Esophagus muscularis mucosa (tissue), 4 donors: ENCODE results near the gene NFATC4. TPM values are rescaled to one million over a fixed set of nuclear protein-coding genes. Genes with fewer than 3 reads are reported as not detected.

Source experiments
- DNase-seq: peaks from one replicate; pipeline ENCODE4 v3.0.0-alpha.2; 2017; ENCODE audit errors: extremely low spot score
- H3K27ac ChIP-seq, 4 donors: fragments of 200-600 bp; sonication (generic); replicated peaks in 1 of 4; 1 replicate in 3 of 4; 2 replicates in 1 of 4; pipeline ENCODE4 v1.5.1; 2016 to 2019; ENCODE audit warnings: mild to moderate bottlenecking in 1 of 4
- H3K27me3 ChIP-seq, 4 donors: fragments of 200-600 bp; sonication (generic); one replicate each; pipeline versions ENCODE4 v1.5.1 to v1.6.0; 2016 to 2019
- H3K36me3 ChIP-seq, 4 donors: fragments of 200-600 bp; sonication (generic); one replicate each; pipeline ENCODE4 v1.5.1; 2016 to 2019
- H3K4me1 ChIP-seq, 4 donors: fragments of 200-600 bp; sonication (generic); one replicate each; pipeline ENCODE4 v1.5.1; 2016 to 2019
- H3K4me3 ChIP-seq, 4 donors: fragments of 200-600 bp; sonication (generic); 1 replicate in 2 of 4; 2 replicates in 2 of 4; pipeline ENCODE4 v1.5.1; 2016 to 2019; ENCODE audit warnings: mild to moderate bottlenecking in 4 of 4, moderate library complexity in 1 of 4
- H3K9me3 ChIP-seq, 4 donors: fragments of 200-600 bp; sonication (generic); 1 replicate in 3 of 4; 2 replicates in 1 of 4; pipeline ENCODE4 v1.5.1; 2016 to 2019
- EP300 ChIP-seq: sonication (generic); formaldehyde crosslinking; IDR thresholded peaks from one replicate; pipeline ENCODE4 v1.6.1; 2017; ENCODE audit warnings: antibody characterized with exemption
- POLR2A ChIP-seq: fragments of 450-650 bp; IDR thresholded peaks from one replicate; pipeline ENCODE4 v1.6.1; 2017; ENCODE audit warnings: antibody characterized with exemption, moderate library complexity, mild to moderate bottlenecking, low read depth
- POLR2AphosphoS5 ChIP-seq, 2 donors: sonication (generic); formaldehyde crosslinking; IDR thresholded peaks; one replicate each; pipeline ENCODE4 v1.6.1; 2017; ENCODE audit warnings: antibody characterized with exemption in 2 of 2
- WGBS: methylation state at CpG from one replicate; pipeline ENCODE4 v1.1.5; 2018; 5-methylcytosine and 5-hydroxymethylcytosine counted together
- intact Hi-C: fragments of 100-400 bp; cut with DNase I; formaldehyde crosslinking; loops from one replicate; pipeline ENCODE4 v1.15.1; 2023
- total RNA-seq, 4 donors: library from RNA; depleted of rRNA; stranded (reverse); fragments of >200 nt; gene quantifications; one replicate each; pipeline versions ENCODE4 v1.1.0 to v1.2.1, GENCODE V29; 2016
- TF ChIP-seq, protein P1 (sequence below), 3 experiments: fragments of 200-600 bp in 2 of 3; fragments of 450-650 bp in 1 of 3; sonication (generic) in 2 of 3; IDR thresholded peaks; one replicate each; pipeline ENCODE4 v1.5.1; 2017 to 2019; ENCODE audit warnings: antibody characterized with exemption in 3 of 3, mild to moderate bottlenecking in 2 of 3, moderate library complexity in 1 of 3

The NFATC4 gene
- total RNA-seq, 4 donors from 2014 or later: 38.8 to 65.2 (median 48.3) TPM

- intact Hi-C loops: no loop called here
- no peaks in the 10 kb centered on the region for H3K36me3 ChIP-seq
- H3K9me3 ChIP-seq: no peaks in the 10 kb centered on the region
- no peak for TF ChIP-seq EP300
- no peak for TF ChIP-seq POLR2A
- TF ChIP-seq POLR2AphosphoS5 (IDR thresholded peaks at IDR 0.05): no peak
- TF ChIP-seq, protein P1, sequence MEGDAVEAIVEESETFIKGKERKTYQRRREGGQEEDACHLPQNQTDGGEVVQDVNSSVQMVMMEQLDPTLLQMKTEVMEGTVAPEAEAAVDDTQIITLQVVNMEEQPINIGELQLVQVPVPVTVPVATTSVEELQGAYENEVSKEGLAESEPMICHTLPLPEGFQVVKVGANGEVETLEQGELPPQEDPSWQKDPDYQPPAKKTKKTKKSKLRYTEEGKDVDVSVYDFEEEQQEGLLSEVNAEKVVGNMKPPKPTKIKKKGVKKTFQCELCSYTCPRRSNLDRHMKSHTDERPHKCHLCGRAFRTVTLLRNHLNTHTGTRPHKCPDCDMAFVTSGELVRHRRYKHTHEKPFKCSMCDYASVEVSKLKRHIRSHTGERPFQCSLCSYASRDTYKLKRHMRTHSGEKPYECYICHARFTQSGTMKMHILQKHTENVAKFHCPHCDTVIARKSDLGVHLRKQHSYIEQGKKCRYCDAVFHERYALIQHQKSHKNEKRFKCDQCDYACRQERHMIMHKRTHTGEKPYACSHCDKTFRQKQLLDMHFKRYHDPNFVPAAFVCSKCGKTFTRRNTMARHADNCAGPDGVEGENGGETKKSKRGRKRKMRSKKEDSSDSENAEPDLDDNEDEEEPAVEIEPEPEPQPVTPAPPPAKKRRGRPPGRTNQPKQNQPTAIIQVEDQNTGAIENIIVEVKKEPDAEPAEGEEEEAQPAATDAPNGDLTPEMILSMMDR (IDR thresholded peaks at IDR 0.05): no peak
- no peak overlapping the region for H3K4me3 ChIP-seq
- 90% methylated on average over 4 of the region's 4 CpGs for WGBS
- no peak for DNase-seq
- no peaks in the 10 kb centered on the region for H3K27me3 ChIP-seq
- H3K4me1 ChIP-seq: peaks cover 0 to 24% (median 21%) of the 10 kb centered on the region in 4 donors
- H3K27ac ChIP-seq: no peak overlapping the region
Observed at GRCh38 chr14:24356208-24356607, 11.8 kb upstream of the NFATC4 start.

- peaks cover 5 to 6% (median 6%) of the 10 kb centered on the region in 4 donors for H3K4me1 ChIP-seq
- H3K4me3 ChIP-seq: no peak overlapping the region
- TF ChIP-seq, protein P1 (IDR thresholded peaks at IDR 0.05): no peak
- no peak for TF ChIP-seq POLR2A
- TF ChIP-seq EP300: no peak
- TF ChIP-seq POLR2AphosphoS5 (IDR thresholded peaks at IDR 0.05): no peak
- WGBS: 88% methylated on average over 3 of the region's 3 CpGs
- H3K27ac ChIP-seq: no peak overlapping the region
- no peak for DNase-seq
- no peaks in the 10 kb centered on the region for H3K27me3 ChIP-seq
- intact Hi-C loops: no loop called here
- H3K9me3 ChIP-seq: no peaks in the 10 kb centered on the region
- H3K36me3 ChIP-seq: no peaks in the 10 kb centered on the region
Observed at GRCh38 chr14:24360281-24360680, 7.7 kb upstream of the NFATC4 start.

- H3K4me1 ChIP-seq: peaks cover 15 to 16% (median 16%) of the 10 kb centered on the region in 4 donors
- intact Hi-C loops: no loop called here
- no peak overlapping the region for H3K27ac ChIP-seq
- H3K36me3 ChIP-seq: no peaks in the 10 kb centered on the region
- TF ChIP-seq POLR2AphosphoS5 (IDR thresholded peaks at IDR 0.05) (no peak), POLR2A (no peak), EP300 (no peak)
- TF ChIP-seq, protein P1 (IDR thresholded peaks at IDR 0.05): no peak
- 81% methylated on average over 2 of the region's 2 CpGs for WGBS
- H3K27me3 ChIP-seq: no peaks in the 10 kb centered on the region
- no peak for DNase-seq
- H3K9me3 ChIP-seq: no peaks in the 10 kb centered on the region
- H3K4me3 ChIP-seq: no peak overlapping the region
Observed at GRCh38 chr14:24361326-24361725, 6.7 kb upstream of the NFATC4 start.

DNA sequence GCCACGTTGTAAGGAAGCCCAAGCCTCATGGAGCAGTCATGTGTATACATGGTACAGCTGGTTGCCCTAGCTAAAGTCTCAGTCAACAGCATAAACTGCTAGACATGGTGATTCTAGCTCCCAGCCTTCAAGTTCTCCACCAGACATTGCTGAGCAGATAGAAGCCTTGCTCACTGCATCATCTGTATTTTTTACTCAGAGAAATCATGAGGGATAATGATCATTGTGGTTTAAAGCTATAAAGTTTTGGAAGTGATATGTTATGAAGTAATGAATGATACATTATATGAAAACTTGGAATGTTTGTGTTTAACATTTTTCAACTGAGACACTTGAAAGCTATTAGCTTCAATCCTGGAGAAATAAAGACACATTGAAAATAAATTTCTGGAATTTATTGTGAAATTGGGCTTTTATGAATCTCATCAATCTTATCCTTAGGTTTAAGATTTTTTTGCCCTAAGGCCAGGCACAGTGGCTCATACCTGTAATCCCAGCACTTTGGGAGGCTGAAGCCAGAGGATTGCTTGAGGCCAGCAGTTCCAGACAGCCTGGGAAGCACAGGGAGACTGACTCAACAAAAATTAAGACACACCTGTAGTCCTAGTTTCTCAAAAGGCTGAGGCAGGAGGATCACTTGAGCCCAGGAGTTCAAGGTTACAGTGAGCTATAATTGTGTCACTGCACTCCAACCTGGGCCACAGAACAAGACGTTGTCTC, 5.6 kb upstream of the NFATC4 start:
- no peak overlapping the region for H3K27ac ChIP-seq
- no peaks in the 10 kb centered on the region for H3K36me3 ChIP-seq
- H3K27me3 ChIP-seq: no peaks in the 10 kb centered on the region
- no peak for TF ChIP-seq POLR2AphosphoS5 (IDR thresholded peaks at IDR 0.05)
- no peak for TF ChIP-seq POLR2A
- no peak for TF ChIP-seq EP300
- TF ChIP-seq, protein P1 (IDR thresholded peaks at IDR 0.05): no peak
- intact Hi-C loops: no loop called here
- peaks cover 26 to 27% (median 27%) of the 10 kb centered on the region in 4 donors for H3K4me1 ChIP-seq
- H3K9me3 ChIP-seq: no peaks in the 10 kb centered on the region
- H3K4me3 ChIP-seq: no peak overlapping the region
- WGBS: 61% methylated on average over 2 of the region's 2 CpGs
- DNase-seq: no peak
